PC-9 (cell line): ENCODE measurements around the gene CIBAR2.

Experiments
- CTCF ChIP-seq: fragments of 200-600 bp; sonication (generic); conservative IDR thresholded peaks from 2 replicates; pipeline ENCODE4 v1.6.1; 2017; ENCODE audit warnings: mixed run types, antibody characterized with exemption, mild to moderate bottlenecking, moderate library complexity
- EZH2 ChIP-seq: fragments of 200-600 bp; sonication (generic); IDR thresholded peaks from 2 replicates; pipeline ENCODE4 v1.8.0; 2017; ENCODE audit warnings: antibody characterized with exemption, low read depth

DNA sequence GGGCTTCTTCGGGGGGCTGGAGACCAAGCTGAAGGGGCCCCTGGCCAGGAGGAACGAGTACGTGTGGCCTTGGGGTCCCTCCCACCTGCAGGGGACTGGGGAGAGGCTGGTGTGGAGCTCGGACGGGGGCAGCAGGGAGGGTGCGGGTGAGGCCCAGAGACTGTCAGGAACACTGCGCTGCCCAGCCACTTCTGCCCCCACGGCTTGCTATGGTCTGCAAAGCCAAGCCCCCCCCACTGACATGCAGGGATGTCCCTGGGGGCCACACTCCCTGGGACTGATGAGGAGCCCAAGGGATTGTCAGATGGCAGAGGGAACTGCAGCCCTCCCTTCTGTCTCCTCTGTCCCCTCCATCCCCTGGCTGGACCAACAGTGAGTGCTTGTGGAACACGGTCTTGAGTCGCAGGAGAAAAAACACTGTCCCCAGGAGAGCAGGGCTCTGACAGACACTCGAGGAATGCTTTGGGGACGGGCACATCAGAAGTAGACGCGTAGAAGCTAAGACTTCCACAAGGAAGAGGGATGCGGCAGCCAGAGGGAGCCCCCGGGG is 34.6 kb downstream of the CIBAR2 start:
- TF ChIP-seq CTCF (no peak), EZH2 (no peak)
